GM19193 (cell line): ENCODE results near the gene RAB23.

Source experiments
- POLR2A ChIP-seq: IDR thresholded peaks from 4 replicates; pipeline ENCODE4 v1.6.1; 2011; ENCODE audit not compliant: insufficient read depth, insufficient read length; ENCODE audit errors: extremely low read depth

The RAB23 gene

GRCh38 chr6:57137350-57137749 lies 84.8 kb downstream of the RAB23 start:
- no peak for TF ChIP-seq POLR2A
